Heart left ventricle (tissue), 16 donors: ENCODE measurements around the gene SPAG6. TPM values are rescaled to one million over a fixed set of nuclear protein-coding genes. Genes with fewer than 3 reads are reported as not detected.
"Not testable (repeated sequence)": the region's sequence is repeated elsewhere in the genome, so short reads cannot be mapped to it uniquely, and the experiment has no call there.

ENCODE experiments used
- ATAC-seq, 4 donors: fragments of 200-7000 bp; cut with Tn5 transposase; one replicate each; pipeline ENCODE4 v1.9.1; 2020 to 2022; ENCODE audit warnings: moderate library complexity in 4 of 4, mild to moderate bottlenecking in 3 of 4, moderate number of reproducible peaks in 1 of 4
- DNase-seq, 5 donors: peaks; one replicate each; pipeline ENCODE4 v3.0.0-alpha.2; 2020
- H3K27ac ChIP-seq, 12 donors: fragments of 200-600 bp; sonication (generic) in 4 of 12; one replicate each; pipeline versions ENCODE4 v1.5.0 to v1.8.0; 2016 to 2022; ENCODE audit warnings: mild to moderate bottlenecking in 2 of 12
- H3K27me3 ChIP-seq, 9 donors: fragments of 200-600 bp; sonication (generic) in 2 of 9; one replicate each; pipeline versions ENCODE4 v1.5.1 to v1.8.0; 2016 to 2022; ENCODE audit warnings: mild to moderate bottlenecking in 3 of 9
- H3K36me3 ChIP-seq, 9 donors: fragments of 200-600 bp; sonication (generic) in 2 of 9; one replicate each; pipeline versions ENCODE4 v1.5.0 to v1.8.0; 2018 to 2022; ENCODE audit warnings: mild to moderate bottlenecking in 2 of 9
- H3K4me1 ChIP-seq, 12 donors: fragments of 200-600 bp; sonication (generic) in 4 of 12; one replicate each; pipeline versions ENCODE4 v1.5.0 to v1.8.0; 2016 to 2022; ENCODE audit warnings: mild to moderate bottlenecking in 3 of 12
- H3K4me3 ChIP-seq, 12 donors: fragments of 200-600 bp; sonication (generic) in 4 of 12; one replicate each; pipeline versions ENCODE4 v1.5.0 to v1.8.0; 2017 to 2022; ENCODE audit warnings: mild to moderate bottlenecking in 9 of 12, moderate library complexity in 4 of 12
- H3K9me3 ChIP-seq, 12 donors: fragments of 200-600 bp; sonication (generic) in 4 of 12; one replicate each; pipeline versions ENCODE4 v1.5.0 to v1.8.0; 2016 to 2022; ENCODE audit warnings: mild to moderate bottlenecking in 1 of 12
- CTCF ChIP-seq, 12 donors: fragments of 200-600 bp; sonication (generic) in 4 of 12; IDR thresholded peaks; one replicate each; pipeline versions ENCODE4 v1.5.0 to v1.8.0; 2018 to 2022; ENCODE audit warnings: antibody characterized with exemption in 12 of 12, mild to moderate bottlenecking in 5 of 12
- POLR2A ChIP-seq, 2 donors: fragments of 450-650 bp; IDR thresholded peaks; one replicate each; pipeline ENCODE4 v1.6.1; 2017; ENCODE audit warnings: antibody characterized with exemption in 2 of 2, mild to moderate bottlenecking in 2 of 2, moderate library complexity in 2 of 2
- WGBS, 4 donors: extraction: QIAGEN DNeasy Blood & Tissue Kit in 2 of 4; methylation state at CpG; one replicate each; pipeline versions ENCODE4 v1.1.5 to v1.1.7; 2013 to 2018; 5-methylcytosine and 5-hydroxymethylcytosine counted together
- intact Hi-C, 10 donors: fragments of 100-400 bp; cut with DNase I; formaldehyde crosslinking; loops; one replicate each; pipeline versions ENCODE4 v1.11.1 to v1.14.2; 2022
- polyA plus RNA-seq, 2 donors: library from polyadenylated mRNA; stranded (reverse); fragments of 200-250 nt; gene quantifications; one replicate each; pipeline ENCODE4 v1.2.3, GENCODE V29; 2013
- total RNA-seq, 9 donors: library from RNA; depleted of rRNA in 2 of 9; stranded (reverse); fragments of >200 nt in 2 of 9; fragmentation: NEBNext Ultra II Directional in 3 of 9; extraction: Animal tissue kit (Norgen Biotek cat#: 25700) in 3 of 9; gene quantifications; one replicate each; pipeline versions ENCODE4 v1.1.0 to v1.2.4, GENCODE V29; 2016 to 2023
- donor health status: ischemic (EF 13 %, LVEDD 7.1; RV severe dilation, severe dysfunction).
- donor health status: healthy with polysubstance abuse.
- donor health status: DM: no; HTN: yes; CAD: no.
- donor health status: DM: no; HTN: no; CAD: no.
- donor health status: ischemic (EF 25% LVEDD 6.9; RV normal size, moderate dysfunction).
- donor health status: ischemic (EF 25% LVEDD 5.7; RV mildly dilated, moderate dysfunction).
- donor health status: healthy.
- donor health status: DM: yes; HTN: yes; CAD: no.
- donor health status: ischemic (EF 35%, LVEDD 5.7; RV mildly dilated, moderate dysfunction).
- donor health status: nonischemic (EF 11% LVEDD 7.7; RV severe dilation, severe dysfunction).
- donor health status: DM: yes; HTN: yes; CAD: no.
- donor health status: PGD.
- donor health status: ischemic (EF 29% LVEDD 5.4; RV normal size, mild dysfunction).
- donor health status: nonischemic (EF 23%, LVEDD 6.1; RV moderate dilation, normal function).

SPAG6 gene
- total and polyA plus RNA-seq, 11 donors, result 0.42 TPM; not detected in 10

- Histone ChIP-seq H3K9me3 (no peaks in the 10 kb centered on the region), H3K27me3 (peaks cover 0 to under 1% (median 0%) of the 10 kb centered on the region in 9 donors), H3K27ac (no peak overlapping the region), H3K36me3 (no peaks in the 10 kb centered on the region), H3K4me1 (no peaks in the 10 kb centered on the region), H3K4me3 (no peak overlapping the region)
- TF ChIP-seq CTCF (IDR thresholded peaks at IDR 0.05), result no peak
- TF ChIP-seq POLR2A (IDR thresholded peaks at IDR 0.05), result no peak
- no peak for ATAC-seq
- 85 to 90% (median 87%) methylated on average over 6 of the region's 6 CpGs for WGBS, 4 donors
- DNase-seq, result no peak
- intact Hi-C loops, result no loop called here
Measured at GRCh38 chr10:22389856-22390589, 44.7 kb downstream of the SPAG6 start.

GRCh38 chr10:22391600-22391999, 46.3 kb downstream of the SPAG6 start:
- no peaks in the 10 kb centered on the region for H3K9me3 ChIP-seq
- ATAC-seq, result no peak
- H3K4me1 ChIP-seq, result no peaks in the 10 kb centered on the region
- intact Hi-C loops, result no loop called here
- no peak overlapping the region for H3K4me3 ChIP-seq
- 87 to 89% (median 88%) methylated on average over 5 of the region's 5 CpGs for WGBS, 4 donors
- H3K27ac ChIP-seq, result no peak overlapping the region
- TF ChIP-seq CTCF (IDR thresholded peaks at IDR 0.05), result no peak
- TF ChIP-seq POLR2A (IDR thresholded peaks at IDR 0.05), result no peak
- H3K36me3 ChIP-seq, result no peaks in the 10 kb centered on the region
- peaks cover 0 to 2% (median 0%) of the 10 kb centered on the region in 9 donors for H3K27me3 ChIP-seq
- no peak for DNase-seq

GRCh38 chr10:22396195-22396594, 50.9 kb downstream of the SPAG6 start:
- H3K4me3 ChIP-seq, DNase-seq, H3K4me1 ChIP-seq, H3K9me3 ChIP-seq, H3K27me3 ChIP-seq, H3K27ac ChIP-seq, ATAC-seq, intact Hi-C loops, H3K36me3 ChIP-seq: not testable (repeated sequence)
- WGBS, 4 donors, result 54 to 68% (median 62%) methylated on average over 2 of the region's 2 CpGs

- DNase-seq, H3K4me1 ChIP-seq, H3K36me3 ChIP-seq, intact Hi-C loops, H3K27me3 ChIP-seq, H3K9me3 ChIP-seq, ATAC-seq, H3K4me3 ChIP-seq, H3K27ac ChIP-seq: not testable (repeated sequence)
- 79 to 96% (median 91%) methylated on average over 1 to 3 of the region's 5 CpGs for WGBS, 4 donors
Measured at GRCh38 chr10:22406916-22407315, 61.6 kb downstream of the SPAG6 start.

GRCh38 chr10:22410394-22410793, 65.1 kb downstream of the SPAG6 start:
- ATAC-seq (no peak), DNase-seq (no peak)
- no peak overlapping the region for H3K27ac ChIP-seq
- TF ChIP-seq POLR2A (IDR thresholded peaks at IDR 0.05), result no peak
- no peak for TF ChIP-seq CTCF (IDR thresholded peaks at IDR 0.05)
- no peaks in the 10 kb centered on the region for H3K36me3 ChIP-seq
- no peaks in the 10 kb centered on the region for H3K9me3 ChIP-seq
- intact Hi-C loops, result no loop called here
- WGBS, 4 donors, result 40 to 52% (median 47%) methylated on average over 1 of the region's 1 CpG
- no peaks in the 10 kb centered on the region for H3K27me3 ChIP-seq
- H3K4me3 ChIP-seq, result no peak overlapping the region
- no peaks in the 10 kb centered on the region for H3K4me1 ChIP-seq
